GM10266 (cell line): Measurements from ENCODE around the gene MEIS3.

Experiments
- DNase-seq: peaks from one replicate; pipeline ENCODE4 v3.0.0; 2012; ENCODE audit errors: extremely low spot score
- TF ChIP-seq, protein P1 (sequence below): IDR thresholded peaks from 2 replicates; pipeline ENCODE4 v1.5.1; 2012; ENCODE audit warnings: mild to moderate bottlenecking, low read depth; ENCODE audit not compliant: control insufficient read depth, insufficient read depth; ENCODE audit errors: missing control alignments

MEIS3 gene

DNA sequence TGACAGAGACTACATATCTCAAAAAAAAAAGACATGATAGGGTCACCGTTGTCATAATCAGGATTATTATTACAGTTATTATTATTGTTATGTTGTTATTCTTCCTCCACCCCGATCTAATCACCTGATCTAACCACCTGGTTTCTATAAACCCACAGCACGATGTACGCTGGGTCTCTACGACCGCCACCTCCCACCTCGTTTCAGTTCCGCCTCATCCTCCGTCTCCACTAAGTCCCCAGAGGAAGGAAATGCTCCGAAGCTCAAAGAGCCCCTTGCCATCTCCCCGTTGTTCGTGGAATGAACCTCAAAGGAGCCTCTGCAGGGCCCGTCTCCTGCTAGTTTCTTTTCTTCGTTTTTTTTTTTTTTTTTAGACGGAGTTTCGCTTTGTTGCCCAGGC lies 15.9 kb upstream of the MEIS3 start:
- TF ChIP-seq, protein P1, sequence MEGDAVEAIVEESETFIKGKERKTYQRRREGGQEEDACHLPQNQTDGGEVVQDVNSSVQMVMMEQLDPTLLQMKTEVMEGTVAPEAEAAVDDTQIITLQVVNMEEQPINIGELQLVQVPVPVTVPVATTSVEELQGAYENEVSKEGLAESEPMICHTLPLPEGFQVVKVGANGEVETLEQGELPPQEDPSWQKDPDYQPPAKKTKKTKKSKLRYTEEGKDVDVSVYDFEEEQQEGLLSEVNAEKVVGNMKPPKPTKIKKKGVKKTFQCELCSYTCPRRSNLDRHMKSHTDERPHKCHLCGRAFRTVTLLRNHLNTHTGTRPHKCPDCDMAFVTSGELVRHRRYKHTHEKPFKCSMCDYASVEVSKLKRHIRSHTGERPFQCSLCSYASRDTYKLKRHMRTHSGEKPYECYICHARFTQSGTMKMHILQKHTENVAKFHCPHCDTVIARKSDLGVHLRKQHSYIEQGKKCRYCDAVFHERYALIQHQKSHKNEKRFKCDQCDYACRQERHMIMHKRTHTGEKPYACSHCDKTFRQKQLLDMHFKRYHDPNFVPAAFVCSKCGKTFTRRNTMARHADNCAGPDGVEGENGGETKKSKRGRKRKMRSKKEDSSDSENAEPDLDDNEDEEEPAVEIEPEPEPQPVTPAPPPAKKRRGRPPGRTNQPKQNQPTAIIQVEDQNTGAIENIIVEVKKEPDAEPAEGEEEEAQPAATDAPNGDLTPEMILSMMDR: no peak
- no peak for DNase-seq

DNA sequence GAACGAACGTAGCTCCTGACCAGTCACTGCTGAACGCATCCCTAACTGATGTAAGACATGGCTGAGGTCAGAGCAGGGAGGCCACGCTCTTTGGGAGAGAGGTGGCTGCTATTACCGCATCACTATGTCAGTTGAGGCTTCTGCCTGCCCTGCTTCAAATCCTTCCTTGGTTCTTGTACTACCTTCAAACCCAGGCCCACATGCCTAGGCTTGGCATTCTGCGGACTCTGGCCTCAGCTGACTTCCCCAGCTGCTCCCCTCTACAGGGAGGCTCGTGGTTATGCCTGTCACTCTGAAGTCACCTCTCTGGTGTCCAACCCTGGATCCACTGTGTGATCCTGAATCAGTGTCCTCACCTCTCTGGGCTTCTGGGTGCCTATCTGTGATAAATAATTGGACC lies 14.8 kb upstream of the MEIS3 start:
- DNase-seq: no peak
- TF ChIP-seq, protein P1: no peak

DNA sequence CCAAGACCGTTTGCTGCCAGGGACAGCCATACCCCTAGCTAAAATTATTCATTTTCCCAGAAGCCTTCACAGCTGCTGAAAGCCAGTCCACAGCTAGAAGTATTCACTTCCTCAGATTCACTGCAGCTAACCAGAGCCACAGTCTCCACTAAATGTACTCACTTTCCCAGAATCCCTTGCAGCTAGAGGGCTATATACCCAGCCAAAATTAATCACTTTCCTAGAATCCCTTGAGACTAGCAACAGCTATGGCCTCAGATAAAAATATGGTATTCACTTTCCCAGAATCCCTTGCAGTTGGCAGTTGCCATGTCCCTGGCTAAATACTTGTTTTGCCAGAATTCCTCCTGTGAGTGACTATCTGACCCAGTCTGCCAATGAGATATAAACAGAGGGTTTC lies 13.8 kb upstream of the MEIS3 start:
- no peak for DNase-seq
- TF ChIP-seq, protein P1: no peak

DNA sequence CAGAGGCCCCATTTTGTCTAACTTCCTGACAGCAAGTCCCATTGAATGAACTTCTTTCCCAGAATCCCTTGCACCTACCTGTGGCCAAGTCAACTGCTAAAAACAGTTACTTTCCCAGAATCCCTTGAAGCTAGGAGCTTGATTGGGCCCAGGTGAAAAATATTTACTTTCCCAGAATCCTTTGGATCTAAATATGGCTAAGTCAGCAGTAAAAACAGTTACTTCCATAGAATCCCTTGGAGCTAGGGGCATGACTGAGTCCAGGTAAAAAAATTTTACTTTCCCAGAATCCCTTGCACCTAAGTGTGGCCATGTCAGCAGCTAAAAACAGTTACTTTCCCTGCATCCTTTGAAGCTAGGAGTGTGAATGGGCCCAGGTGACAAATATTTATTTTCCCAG lies 13.2 kb upstream of the MEIS3 start:
- TF ChIP-seq, protein P1: no peak
- DNase-seq: no peak

DNA sequence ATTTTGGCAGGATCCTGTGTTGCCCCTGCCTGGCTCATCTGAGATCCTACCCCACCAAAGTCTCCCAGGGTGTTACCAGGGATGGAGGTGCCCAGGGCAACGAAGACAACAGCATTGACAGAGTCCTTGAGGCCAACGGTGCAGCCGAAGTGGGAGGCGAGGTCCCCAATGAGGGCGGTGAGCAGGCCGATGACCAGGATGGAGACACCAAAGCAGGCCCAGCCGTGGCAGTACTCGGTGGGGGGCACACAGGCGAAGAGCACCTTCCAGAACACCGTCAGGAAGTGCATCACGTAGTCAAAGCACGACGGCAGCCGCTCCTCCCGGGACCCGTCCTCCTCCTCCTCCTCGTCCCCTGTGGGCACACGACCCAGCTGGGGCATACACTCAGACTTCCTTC lies 12.8 kb upstream of the MEIS3 start:
- TF ChIP-seq, protein P1: no peak
- no peak for DNase-seq

DNA sequence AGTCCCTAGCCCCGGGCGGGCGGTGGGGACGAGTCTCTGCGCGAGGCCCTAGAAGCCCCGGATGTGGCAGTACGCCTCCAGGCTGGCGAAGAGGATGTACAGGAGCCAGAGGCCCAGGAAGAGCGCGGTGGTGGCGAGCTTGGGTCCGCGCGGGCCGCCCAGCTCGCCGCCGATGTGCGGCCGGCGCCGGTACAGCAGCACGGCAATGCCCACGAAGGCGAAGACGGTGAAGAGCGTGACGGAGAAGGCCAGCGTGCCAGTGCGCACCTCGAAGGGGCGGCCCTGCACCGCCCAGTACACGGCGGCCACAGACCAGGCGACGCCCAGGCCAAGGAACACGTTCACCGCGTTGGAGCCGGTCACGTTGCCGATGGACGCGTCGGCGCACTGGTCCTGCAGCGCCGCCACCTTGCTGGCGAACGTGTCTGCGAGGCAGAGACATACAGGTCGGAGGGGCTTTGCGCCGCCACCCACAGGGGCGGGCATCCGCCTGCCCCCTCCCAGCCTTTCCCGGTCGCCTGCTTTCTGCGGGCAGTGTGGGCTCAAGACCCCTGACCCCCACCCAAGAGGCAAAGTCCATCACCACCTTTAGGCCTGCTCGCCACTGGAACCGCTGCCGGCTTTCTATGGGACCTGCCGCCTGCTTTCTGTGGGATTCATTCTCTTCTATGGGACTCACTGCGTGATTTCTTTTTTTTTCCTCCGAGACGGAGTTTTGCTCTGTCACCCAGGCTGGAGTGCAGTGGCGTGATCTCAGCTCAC lies 10.9 kb upstream of the MEIS3 start:
- no peak for DNase-seq
- TF ChIP-seq, protein P1: peak; percentile 10

DNA sequence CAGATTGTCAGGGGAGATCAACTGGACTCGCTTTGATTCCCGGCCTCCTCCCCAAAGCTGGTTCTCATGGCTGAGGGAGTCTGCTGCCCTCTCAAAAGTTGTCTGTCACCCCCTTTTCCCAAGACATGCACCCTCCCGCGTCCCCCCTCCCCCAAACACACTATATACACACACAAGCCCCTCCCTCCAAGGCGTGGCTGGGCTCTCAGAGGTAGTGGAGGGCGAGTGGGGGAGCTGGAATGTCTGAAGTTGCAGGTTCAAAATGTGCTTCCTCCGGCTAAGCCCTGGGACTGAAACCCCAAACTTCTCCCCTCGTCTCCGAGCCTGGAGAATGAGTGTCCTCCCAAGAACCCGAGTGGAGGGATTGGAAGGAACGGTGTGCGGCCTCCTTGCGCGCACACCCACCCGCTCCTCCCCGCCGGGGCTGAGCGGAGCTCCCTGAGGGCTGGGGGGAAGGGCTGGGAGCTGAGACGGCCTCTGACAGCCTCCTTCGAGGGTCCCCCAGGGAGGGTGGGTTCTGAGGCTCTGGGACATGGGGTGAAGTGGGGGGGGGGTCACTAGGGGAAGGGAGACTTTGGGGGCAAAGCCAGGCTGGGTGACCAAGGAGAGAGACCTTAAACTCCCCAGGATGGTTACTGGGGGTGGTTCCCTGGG lies 9.9 kb upstream of the MEIS3 start:
- TF ChIP-seq, protein P1: no peak
- DNase-seq: no peak
